Endothelial cell (in vitro differentiated cells): ENCODE measurements around the gene CALHM4. TPM values are rescaled to one million over a fixed set of nuclear protein-coding genes. Genes with fewer than 3 reads are reported as not detected.

Experiments
- DNase-seq: peaks from one replicate; pipeline ENCODE4 v3.0.0; 2021; ENCODE audit warnings: low spot score
- H3K27ac Mint-ChIP-seq: one replicate; pipeline ENCODE4 v1.8.0; 2021; ENCODE audit warnings: mixed read lengths, inconsistent platforms; ENCODE audit not compliant: unreplicated experiment
- H3K27me3 Mint-ChIP-seq: one replicate; pipeline ENCODE4 v1.8.0; 2021; ENCODE audit warnings: mild to moderate bottlenecking, moderate library complexity, mixed read lengths, inconsistent platforms; ENCODE audit not compliant: unreplicated experiment
- H3K36me3 Mint-ChIP-seq: one replicate; pipeline ENCODE4 v1.8.0; 2021; ENCODE audit warnings: mild to moderate bottlenecking, low read depth, mixed read lengths, inconsistent platforms; ENCODE audit not compliant: unreplicated experiment
- H3K4me1 Mint-ChIP-seq: one replicate; pipeline ENCODE4 v1.8.0; 2021; ENCODE audit warnings: mild to moderate bottlenecking, mixed read lengths, inconsistent platforms; ENCODE audit not compliant: unreplicated experiment
- H3K4me3 Mint-ChIP-seq: one replicate; pipeline ENCODE4 v1.8.0; 2021; ENCODE audit warnings: mild to moderate bottlenecking, mixed read lengths, inconsistent platforms; ENCODE audit not compliant: unreplicated experiment
- H3K9me3 Mint-ChIP-seq: one replicate; pipeline ENCODE4 v1.8.0; 2021; ENCODE audit warnings: mixed read lengths, inconsistent platforms; ENCODE audit not compliant: unreplicated experiment
- CTCF ChIP-seq: fragments of 200-600 bp; sonication (generic); IDR thresholded peaks from one replicate; pipeline ENCODE4 v1.5.0; 2021; ENCODE audit warnings: antibody characterized with exemption; ENCODE audit not compliant: unreplicated experiment
- total RNA-seq: library from RNA; stranded (reverse); fragmentation: NEBNext Ultra II Directional; extraction: Animal tissue kit (Norgen Biotek cat#: 25700); gene quantifications from one replicate; pipeline ENCODE4 v1.2.1, GENCODE V29; 2021; ENCODE audit not compliant: unreplicated experiment

The CALHM4 gene
- total RNA-seq, 1 donor from 2014 or later: not detected

GRCh38 chr6:116579143-116579542 lies 25.6 kb downstream of the CALHM4 start:
- peaks cover 2% of the 10 kb centered on the region for H3K27me3 Mint-ChIP-seq
- H3K4me1 Mint-ChIP-seq: peaks cover 3% of the 10 kb centered on the region
- no peak for TF ChIP-seq CTCF
- no peaks in the 10 kb centered on the region for H3K36me3 Mint-ChIP-seq
- no peak overlapping the region for H3K27ac Mint-ChIP-seq
- no peak overlapping the region for H3K4me3 Mint-ChIP-seq
- no peak for DNase-seq
- no peaks in the 10 kb centered on the region for H3K9me3 Mint-ChIP-seq

- Mint-ChIP-seq H3K4me3 (no peak overlapping the region), H3K36me3 (no peaks in the 10 kb centered on the region), H3K4me1 (no peaks in the 10 kb centered on the region), H3K27me3 (peaks cover 2% of the 10 kb centered on the region), H3K27ac (no peak overlapping the region), H3K9me3 (no peaks in the 10 kb centered on the region)
- no peak for TF ChIP-seq CTCF
- DNase-seq: no peak
These were observed 26.6 kb downstream of the CALHM4 start for GRCh38 chr6:116580198-116580597.

- TF ChIP-seq CTCF: no peak
- no peaks in the 10 kb centered on the region for H3K9me3 Mint-ChIP-seq
- DNase-seq: no peak
- peaks cover 11% of the 10 kb centered on the region for H3K4me1 Mint-ChIP-seq
- H3K36me3 Mint-ChIP-seq: peaks cover 6% of the 10 kb centered on the region
- no peak overlapping the region for H3K27ac Mint-ChIP-seq
- H3K4me3 Mint-ChIP-seq: no peak overlapping the region
- no peaks in the 10 kb centered on the region for H3K27me3 Mint-ChIP-seq
These were observed 32.7 kb downstream of the CALHM4 start for GRCh38 chr6:116586276-116586675.

GRCh38 chr6:116586738-116587137 lies 33.2 kb downstream of the CALHM4 start:
- Mint-ChIP-seq H3K36me3 (peaks cover 9% of the 10 kb centered on the region), H3K27ac (no peak overlapping the region), H3K27me3 (no peaks in the 10 kb centered on the region), H3K4me1 (peaks cover 11% of the 10 kb centered on the region), H3K9me3 (no peaks in the 10 kb centered on the region), H3K4me3 (no peak overlapping the region)
- TF ChIP-seq CTCF: no peak
- no peak for DNase-seq

- no peak overlapping the region for H3K27ac Mint-ChIP-seq
- TF ChIP-seq CTCF: no peak
- peaks cover 2% of the 10 kb centered on the region for H3K27me3 Mint-ChIP-seq
- H3K4me1 Mint-ChIP-seq: no peaks in the 10 kb centered on the region
- no peak for DNase-seq
- no peaks in the 10 kb centered on the region for H3K9me3 Mint-ChIP-seq
- peaks cover 20% of the 10 kb centered on the region for H3K36me3 Mint-ChIP-seq
- no peak overlapping the region for H3K4me3 Mint-ChIP-seq
These were observed 41.7 kb downstream of the CALHM4 start for GRCh38 chr6:116595247-116595646.
